GM06990 (cell line): ENCODE measurements around the gene POLR3GL.

ENCODE experiments used
- DNase-seq: peaks from one replicate; pipeline ENCODE4 v3.0.0-alpha.2; 2011; ENCODE audit not compliant: insufficient read length; ENCODE audit errors: extremely low read depth
- H3K27me3 ChIP-seq: replicated peaks from 2 replicates; pipeline ENCODE4 v1.6.0; 2011; ENCODE audit warnings: low read length; ENCODE audit not compliant: control insufficient read depth, insufficient read depth
- H3K36me3 ChIP-seq: 2 replicates; pipeline ENCODE4 v1.5.1; 2011; ENCODE audit warnings: low read length; ENCODE audit not compliant: control insufficient read depth, insufficient read depth
- H3K4me3 ChIP-seq: replicated peaks from 2 replicates; pipeline ENCODE4 v1.5.1; 2011; ENCODE audit warnings: low read depth, mild to moderate bottlenecking, control low read depth, low read length
- CTCF ChIP-seq: IDR thresholded peaks from 2 replicates; pipeline ENCODE4 v1.5.1; 2011; ENCODE audit warnings: low read length, control low read depth, mild to moderate bottlenecking, inconsistent platforms; ENCODE audit not compliant: insufficient read depth, poor library complexity, severe bottlenecking

POLR3GL gene

GRCh38 chr1:146019231-146020057 lies 55.0 kb downstream of the POLR3GL start:
- Histone ChIP-seq H3K27me3 (no peaks in the 10 kb centered on the region; the same call in 1 of the 2 replicates), H3K36me3 (no peaks in the 10 kb centered on the region), H3K4me3 (no peak overlapping the region)
- DNase-seq: peak; percentile 14
- TF ChIP-seq CTCF: no peak

- TF ChIP-seq CTCF: no peak
Observed at GRCh38 chr1:146020058-146021049, 55.9 kb downstream of the POLR3GL start.

GRCh38 chr1:146021050-146021445 lies 56.6 kb downstream of the POLR3GL start:
- no peak for TF ChIP-seq CTCF
- no peak for DNase-seq
- Histone ChIP-seq H3K4me3 (no peak overlapping the region), H3K27me3 (no peaks in the 10 kb centered on the region; the same call in 1 of the 2 replicates), H3K36me3 (no peaks in the 10 kb centered on the region)

More at GRCh38 chr1:146020058-146021049, 55.9 kb downstream of the POLR3GL start:
- DNase-seq: no peak
- no peak overlapping the region for H3K4me3 ChIP-seq
- no peaks in the 10 kb centered on the region; the same call in 1 of the 2 replicates for H3K27me3 ChIP-seq
- no peaks in the 10 kb centered on the region for H3K36me3 ChIP-seq

GRCh38 chr1:146021622-146022402 lies 57.3 kb downstream of the POLR3GL start, which contains the start of gene HJV:
Gene HJV, minus strand, starts transcription at chr1:146021735. Its CDS starts 1,504 bp downstream, at chr1:146020231.
- no peak for TF ChIP-seq CTCF
- Histone ChIP-seq H3K36me3 (no peaks in the 10 kb centered on the region), H3K4me3 (no peak within 1 kb of the TSS), H3K27me3 (no peaks in the 10 kb centered on the region; the same call in 1 of the 2 replicates)
- DNase-seq: no peak
